Stimulated activated memory B cell treated with anti-CD40 and anti-IgM and Interleukin-4, amounts not matched to agents 10 μg/mL and 1 μg/mL and 100 μg/mL, for 72 hours (primary cell): ENCODE measurements around the gene SPATA17.
"Not testable (repeated sequence)": the region's sequence is repeated elsewhere in the genome, so short reads cannot be mapped to it uniquely, and the experiment has no call there.

ENCODE experiments used
- ATAC-seq: fragments of 150-1000 bp; cut with Tn5 transposase; 2 replicates; pipeline ENCODE4 v1.10.0; 2021
- H3K27ac Mint-ChIP-seq: one replicate; pipeline ENCODE4 v1.8.0; 2022; ENCODE audit warnings: mild to moderate bottlenecking, mixed read lengths
- H3K27me3 Mint-ChIP-seq: one replicate; pipeline ENCODE4 v1.8.0; 2022; ENCODE audit warnings: mixed read lengths
- H3K36me3 Mint-ChIP-seq: one replicate; pipeline ENCODE4 v1.8.0; 2022; ENCODE audit warnings: mixed read lengths
- H3K4me1 Mint-ChIP-seq: one replicate; pipeline ENCODE4 v1.8.0; 2022; ENCODE audit warnings: mixed read lengths
- H3K4me3 Mint-ChIP-seq: one replicate; pipeline ENCODE4 v1.8.0; 2022; ENCODE audit warnings: mild to moderate bottlenecking, moderate library complexity, mixed read lengths
- H3K9me3 Mint-ChIP-seq: one replicate; pipeline ENCODE4 v1.8.0; 2022; ENCODE audit warnings: mixed read lengths

SPATA17 gene

DNA sequence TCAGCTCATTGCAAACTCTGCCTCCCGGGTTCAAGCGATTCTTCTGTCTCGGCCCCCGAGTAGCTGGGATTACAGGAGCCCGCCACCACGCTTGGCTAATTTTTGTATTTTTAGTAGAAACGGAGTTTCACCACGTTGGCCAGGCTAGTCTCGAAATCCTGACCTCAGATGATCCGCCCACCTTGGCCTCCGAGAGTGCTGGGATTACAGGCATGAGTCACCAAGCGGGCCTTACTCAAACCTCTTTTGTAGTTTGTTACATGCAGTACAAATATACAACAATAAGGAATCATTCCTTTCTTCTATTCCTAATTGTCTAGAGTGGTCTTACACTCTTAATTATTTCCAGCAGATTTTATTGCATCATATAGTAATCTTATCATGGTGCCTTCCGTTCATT lies 16.6 kb downstream of the SPATA17 start:
- H3K4me1 Mint-ChIP-seq, result no peaks in the 10 kb centered on the region
- peaks cover 8% of the 10 kb centered on the region for H3K27me3 Mint-ChIP-seq
- no peaks in the 10 kb centered on the region for H3K36me3 Mint-ChIP-seq
- ATAC-seq, result no peak
- no peak overlapping the region for H3K27ac Mint-ChIP-seq
- no peaks in the 10 kb centered on the region for H3K9me3 Mint-ChIP-seq
- H3K4me3 Mint-ChIP-seq, result no peak overlapping the region

DNA sequence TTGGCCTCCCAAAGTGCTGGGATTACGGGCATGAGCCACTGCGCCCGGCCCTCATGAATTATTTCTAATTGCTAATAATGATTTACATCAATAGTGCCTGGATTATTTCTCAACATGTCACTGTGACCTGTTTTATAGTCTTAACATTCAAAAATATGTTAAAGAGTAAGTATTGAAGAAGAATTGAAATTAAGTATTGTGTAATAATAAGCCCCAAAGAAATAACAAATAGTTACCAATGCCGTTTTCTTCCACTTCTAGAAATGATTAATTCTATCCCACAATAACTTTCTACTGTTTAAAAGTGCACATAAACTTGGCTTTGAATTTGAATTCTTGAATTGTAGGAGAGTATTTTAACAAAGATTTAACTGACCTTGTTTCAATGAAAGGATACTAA lies 19.5 kb downstream of the SPATA17 start:
- Mint-ChIP-seq H3K9me3 (no peaks in the 10 kb centered on the region), H3K4me3 (no peak overlapping the region), H3K27ac (no peak overlapping the region), H3K27me3 (no peaks in the 10 kb centered on the region), H3K4me1 (no peaks in the 10 kb centered on the region), H3K36me3 (no peaks in the 10 kb centered on the region)
- ATAC-seq, result no peak

DNA sequence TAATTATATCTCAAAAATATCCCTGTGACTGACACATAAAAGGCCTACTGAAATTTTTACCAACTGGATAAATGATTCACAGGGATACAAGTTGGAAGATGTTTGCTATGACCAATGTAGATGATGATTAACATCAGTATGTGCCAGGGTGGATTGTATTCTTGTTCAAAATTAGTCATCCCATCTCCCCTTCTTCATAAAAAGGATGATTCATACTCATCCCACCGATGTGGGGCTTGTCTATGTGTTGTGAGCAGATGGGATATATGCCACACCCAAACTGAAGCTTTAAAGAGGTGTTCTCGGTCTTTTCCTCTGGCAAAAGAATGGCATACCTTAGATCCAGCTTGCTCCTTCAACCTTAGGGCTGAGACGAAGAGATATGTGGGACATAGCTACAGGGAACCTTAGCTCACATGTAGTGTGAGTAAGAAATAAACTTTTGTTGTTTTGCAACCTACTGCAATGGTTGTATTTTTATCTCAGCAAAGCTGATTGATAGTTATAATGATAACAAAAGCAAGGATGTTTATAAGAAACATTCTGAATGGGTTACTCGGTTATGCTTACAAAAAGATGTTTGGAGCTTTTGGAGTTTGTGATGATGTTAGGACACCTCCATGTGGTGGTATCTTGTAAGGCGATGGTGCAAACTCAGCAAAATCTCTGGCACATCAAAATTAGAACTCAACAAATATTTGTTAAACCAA lies 29.4 kb downstream of the SPATA17 start:
- H3K4me3 Mint-ChIP-seq, result no peak overlapping the region
- no peaks in the 10 kb centered on the region for H3K27me3 Mint-ChIP-seq
- no peak for ATAC-seq
- H3K27ac Mint-ChIP-seq, result no peak overlapping the region
- no peaks in the 10 kb centered on the region for H3K9me3 Mint-ChIP-seq
- H3K4me1 Mint-ChIP-seq, result no peaks in the 10 kb centered on the region
- no peaks in the 10 kb centered on the region for H3K36me3 Mint-ChIP-seq

DNA sequence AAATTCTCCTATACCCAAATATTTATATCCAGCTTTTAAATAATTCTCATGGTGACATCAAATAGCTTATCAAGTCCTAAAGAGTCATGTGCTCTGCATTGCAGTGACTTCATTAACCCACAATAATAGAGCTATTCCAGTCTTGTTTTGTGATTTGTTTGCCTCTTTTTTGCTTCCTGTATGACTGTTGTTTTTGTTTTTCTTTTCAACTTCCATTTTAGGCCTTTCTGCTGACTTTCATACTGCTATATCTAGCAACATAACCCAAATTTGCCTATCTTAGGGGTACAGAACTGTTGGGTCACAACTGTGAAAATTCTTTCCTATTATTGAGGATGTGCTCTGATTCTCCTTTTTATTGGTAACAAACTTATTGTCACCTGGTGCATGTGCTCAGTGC lies 30.3 kb downstream of the SPATA17 start:
- Mint-ChIP-seq H3K27me3 (no peaks in the 10 kb centered on the region), H3K4me3 (no peak overlapping the region), H3K9me3 (no peaks in the 10 kb centered on the region), H3K27ac (no peak overlapping the region), H3K36me3 (no peaks in the 10 kb centered on the region), H3K4me1 (no peaks in the 10 kb centered on the region)
- no peak for ATAC-seq

DNA sequence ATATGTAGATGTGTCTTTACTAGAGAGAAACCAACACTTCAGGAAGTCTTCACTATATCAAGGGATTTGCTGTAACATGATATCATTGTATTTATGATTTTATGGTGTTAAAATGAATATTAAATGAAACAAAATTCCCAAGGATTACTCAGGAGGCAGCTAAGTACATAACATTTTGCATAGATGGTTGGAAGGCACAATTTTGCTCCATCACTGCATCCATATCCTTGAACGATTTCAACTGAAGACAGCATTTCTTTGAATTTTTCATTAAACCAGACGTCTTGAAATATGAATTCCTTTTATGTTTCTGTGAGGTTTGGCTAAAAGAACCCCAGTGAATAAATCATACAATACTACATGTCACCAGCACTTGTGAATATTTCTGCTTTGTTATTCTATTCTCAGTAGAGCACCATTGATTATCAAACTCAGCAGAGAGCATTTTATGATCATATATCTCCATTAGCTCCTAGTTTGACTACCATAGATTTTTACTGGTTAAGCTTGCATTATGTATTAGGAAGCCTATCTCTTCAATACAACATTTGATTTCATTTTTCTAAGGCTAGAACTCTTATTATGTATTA lies 37.3 kb downstream of the SPATA17 start:
- Mint-ChIP-seq H3K4me1 (peaks cover 4% of the 10 kb centered on the region), H3K4me3 (no peak overlapping the region), H3K27ac (no peak overlapping the region), H3K36me3 (no peaks in the 10 kb centered on the region), H3K9me3 (no peaks in the 10 kb centered on the region), H3K27me3 (no peaks in the 10 kb centered on the region)
- ATAC-seq, result no peak

DNA sequence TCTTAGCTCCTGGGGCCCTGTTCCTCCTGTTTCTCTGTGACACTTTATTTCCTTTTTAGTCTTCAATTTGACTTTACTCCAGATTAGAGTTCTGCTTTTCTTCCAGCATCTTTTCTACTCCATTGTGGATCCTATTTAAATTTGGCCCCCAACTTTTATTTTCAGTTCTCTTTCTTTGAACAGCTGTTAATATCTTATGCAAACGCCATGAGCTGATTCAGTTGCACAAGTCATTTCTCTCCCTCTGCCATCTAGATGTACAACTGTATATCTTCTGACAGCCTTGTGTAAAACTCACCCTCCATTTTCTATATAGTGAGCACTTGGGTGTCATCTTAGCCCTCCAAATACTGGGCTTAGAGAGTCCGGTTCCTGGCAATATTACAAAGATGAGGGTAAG lies 42.2 kb downstream of the SPATA17 start:
- no peak overlapping the region for H3K27ac Mint-ChIP-seq
- peaks cover 10% of the 10 kb centered on the region for H3K4me1 Mint-ChIP-seq
- H3K4me3 Mint-ChIP-seq, result no peak overlapping the region
- ATAC-seq, result peak; percentile 27
- peaks cover 8% of the 10 kb centered on the region for H3K27me3 Mint-ChIP-seq
- no peaks in the 10 kb centered on the region for H3K36me3 Mint-ChIP-seq
- no peaks in the 10 kb centered on the region for H3K9me3 Mint-ChIP-seq

DNA sequence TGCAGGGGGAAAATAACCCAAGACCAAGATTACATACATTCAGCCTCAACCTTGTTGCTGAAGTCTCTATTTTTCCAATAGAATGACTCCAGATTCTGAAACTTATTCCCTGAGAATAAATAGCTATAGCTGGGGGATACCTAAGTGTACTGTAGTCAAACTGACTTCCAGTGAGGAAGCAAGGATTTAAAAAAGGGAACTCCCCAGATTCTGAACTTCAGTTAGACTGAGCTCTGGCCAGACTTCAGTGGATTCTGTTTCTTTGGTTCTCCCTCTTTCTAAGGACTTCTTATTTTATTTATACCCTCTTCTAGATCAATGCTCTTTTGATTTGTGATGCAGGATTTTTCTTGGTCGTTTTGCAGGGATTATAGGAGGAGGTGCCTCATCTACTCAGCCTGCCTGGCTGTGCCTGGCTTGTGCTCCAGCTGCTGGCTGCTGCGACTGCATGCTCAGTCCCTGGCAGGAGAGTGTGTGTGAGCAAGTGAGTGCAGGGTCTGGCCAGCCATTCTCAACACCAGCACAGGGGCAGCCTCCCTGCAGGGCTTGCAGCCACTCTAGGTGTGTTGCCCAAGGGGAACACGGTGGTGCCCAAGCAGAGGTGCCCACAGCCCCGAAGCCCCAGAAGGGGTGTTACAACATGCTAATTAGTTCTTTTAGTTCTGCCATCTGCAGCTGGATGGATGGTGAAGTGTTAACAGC lies 43.0 kb downstream of the SPATA17 start:
- Mint-ChIP-seq H3K27me3 (peaks cover 8% of the 10 kb centered on the region), H3K9me3 (no peaks in the 10 kb centered on the region), H3K36me3 (no peaks in the 10 kb centered on the region), H3K4me1 (peaks cover 10% of the 10 kb centered on the region), H3K4me3 (no peak overlapping the region), H3K27ac (no peak overlapping the region)
- peak; percentile 40 for ATAC-seq

DNA sequence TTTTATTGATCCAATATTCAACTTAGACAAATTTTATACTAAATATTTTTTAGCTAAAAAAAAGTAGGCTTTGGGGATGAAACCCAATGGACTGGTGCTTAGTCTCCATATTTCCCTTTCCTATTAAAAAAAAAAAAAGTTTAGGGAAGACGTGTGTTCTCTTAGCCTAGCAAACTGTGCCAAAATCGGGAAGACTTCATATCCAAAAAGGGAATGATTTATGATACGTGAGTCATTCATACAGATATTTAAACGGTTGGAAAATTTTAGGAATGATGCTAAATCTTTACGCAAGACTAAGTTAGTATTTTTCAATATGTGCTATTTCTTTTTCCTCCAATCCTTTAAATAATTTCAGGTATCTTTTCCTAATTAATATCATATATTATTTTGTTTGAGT lies 50.7 kb downstream of the SPATA17 start:
- Mint-ChIP-seq H3K27ac (no peak overlapping the region), H3K4me1 (no peaks in the 10 kb centered on the region), H3K36me3 (no peaks in the 10 kb centered on the region), H3K9me3 (no peaks in the 10 kb centered on the region), H3K27me3 (no peaks in the 10 kb centered on the region), H3K4me3 (no peak overlapping the region)
- ATAC-seq, result no peak

DNA sequence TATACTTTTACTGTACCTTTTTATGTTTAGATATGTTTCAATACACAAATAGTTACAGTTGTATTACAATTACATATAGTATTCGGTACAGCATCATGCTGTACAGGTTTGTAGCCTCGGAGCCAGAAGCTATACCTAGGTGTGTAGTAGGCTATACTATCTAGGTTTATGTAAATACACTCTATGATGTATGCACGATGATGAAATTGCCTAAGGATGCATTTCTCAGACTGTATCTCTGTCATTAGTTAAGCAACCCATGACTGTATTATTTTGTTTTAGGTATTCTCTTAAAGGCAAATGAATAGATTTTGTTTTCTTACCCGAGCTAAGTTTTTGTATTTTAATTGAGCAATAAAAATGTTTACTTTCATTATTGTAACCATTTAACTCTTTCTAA lies 56.4 kb downstream of the SPATA17 start:
- no peaks in the 10 kb centered on the region for H3K27me3 Mint-ChIP-seq
- H3K9me3 Mint-ChIP-seq, result no peaks in the 10 kb centered on the region
- no peak for ATAC-seq
- H3K4me3 Mint-ChIP-seq, result no peak overlapping the region
- no peaks in the 10 kb centered on the region for H3K4me1 Mint-ChIP-seq
- H3K36me3 Mint-ChIP-seq, result no peaks in the 10 kb centered on the region
- H3K27ac Mint-ChIP-seq, result no peak overlapping the region

DNA sequence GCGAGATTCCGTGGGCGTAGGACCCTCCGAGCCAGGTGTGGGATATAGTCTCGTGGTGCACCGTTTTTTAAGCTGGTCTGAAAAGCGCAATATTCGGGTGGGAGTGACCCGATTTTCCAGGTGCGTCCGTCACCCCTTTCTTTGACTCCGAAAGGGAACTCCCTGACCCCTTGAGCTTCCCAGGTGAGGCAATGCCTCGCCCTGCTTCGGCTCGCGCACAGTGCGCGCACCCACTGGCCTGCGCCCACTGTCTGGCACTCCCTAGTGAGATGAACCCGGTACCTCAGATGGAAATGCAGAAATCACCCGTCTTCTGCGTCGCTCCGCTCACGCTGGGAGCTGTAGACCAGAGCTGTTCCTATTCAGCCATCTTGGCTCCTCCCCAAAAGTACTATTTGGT lies 65.0 kb downstream of the SPATA17 start:
- not testable (repeated sequence) for H3K4me1 Mint-ChIP-seq, H3K27me3 Mint-ChIP-seq, ATAC-seq, H3K9me3 Mint-ChIP-seq, H3K4me3 Mint-ChIP-seq, H3K27ac Mint-ChIP-seq, H3K36me3 Mint-ChIP-seq

DNA sequence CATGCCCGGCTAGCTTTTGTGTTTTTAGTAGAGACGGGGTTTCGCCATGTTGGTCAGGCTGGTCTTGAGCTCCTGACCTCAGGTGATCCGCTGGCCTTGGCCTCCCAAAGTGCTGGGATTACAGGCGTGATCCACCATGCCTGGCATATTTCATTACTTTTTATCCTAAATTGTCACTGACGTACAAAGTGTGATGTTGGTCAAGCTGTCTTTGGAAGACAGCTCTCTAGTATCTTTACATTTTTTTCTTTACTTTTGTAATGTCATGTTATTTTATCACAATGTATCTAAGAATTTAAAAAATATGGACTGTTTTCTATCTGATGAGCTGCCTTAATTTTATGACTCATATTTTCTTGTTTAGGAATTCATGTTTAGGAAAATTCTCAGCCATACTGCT lies 72.2 kb downstream of the SPATA17 start:
- Mint-ChIP-seq H3K27ac (no peak overlapping the region), H3K36me3 (no peaks in the 10 kb centered on the region), H3K4me3 (no peak overlapping the region), H3K9me3 (no peaks in the 10 kb centered on the region), H3K27me3 (no peaks in the 10 kb centered on the region), H3K4me1 (no peaks in the 10 kb centered on the region)
- no peak for ATAC-seq

DNA sequence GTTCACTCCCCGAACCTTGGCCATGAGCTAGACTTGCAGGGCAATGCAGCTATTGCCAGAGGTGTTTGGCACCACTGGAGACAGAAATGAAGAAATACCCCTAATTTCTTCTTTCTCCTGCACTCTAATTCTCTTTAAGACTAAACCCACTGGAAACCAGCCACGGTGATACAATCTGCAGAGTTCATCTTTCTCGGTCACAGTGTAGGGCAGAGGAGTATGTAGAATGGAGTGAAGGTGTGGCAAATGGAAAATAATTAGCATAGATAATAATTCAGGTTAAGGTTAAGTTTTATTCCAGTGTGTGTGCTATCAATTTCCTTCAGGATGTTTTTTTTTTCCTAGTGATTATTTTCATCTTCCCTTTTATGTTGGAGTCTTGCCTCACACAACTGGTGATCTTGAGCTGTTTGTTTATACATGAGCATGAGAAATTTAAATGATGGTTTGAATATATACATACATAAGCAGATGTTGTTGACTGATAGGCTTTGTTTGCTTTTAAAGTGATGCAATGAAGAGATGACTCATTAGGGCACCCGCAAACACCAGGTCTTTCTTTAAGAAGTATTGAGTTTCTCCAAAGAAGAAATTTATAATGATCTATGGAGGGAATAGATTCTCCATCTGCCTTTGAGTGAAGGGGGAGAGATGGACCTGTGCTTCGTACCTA lies 81.9 kb downstream of the SPATA17 start:
- no peaks in the 10 kb centered on the region for H3K36me3 Mint-ChIP-seq
- H3K27me3 Mint-ChIP-seq, result peaks cover 10% of the 10 kb centered on the region
- no peak overlapping the region for H3K27ac Mint-ChIP-seq
- H3K4me3 Mint-ChIP-seq, result no peak overlapping the region
- ATAC-seq, result no peak
- H3K9me3 Mint-ChIP-seq, result no peaks in the 10 kb centered on the region
- no peaks in the 10 kb centered on the region for H3K4me1 Mint-ChIP-seq

DNA sequence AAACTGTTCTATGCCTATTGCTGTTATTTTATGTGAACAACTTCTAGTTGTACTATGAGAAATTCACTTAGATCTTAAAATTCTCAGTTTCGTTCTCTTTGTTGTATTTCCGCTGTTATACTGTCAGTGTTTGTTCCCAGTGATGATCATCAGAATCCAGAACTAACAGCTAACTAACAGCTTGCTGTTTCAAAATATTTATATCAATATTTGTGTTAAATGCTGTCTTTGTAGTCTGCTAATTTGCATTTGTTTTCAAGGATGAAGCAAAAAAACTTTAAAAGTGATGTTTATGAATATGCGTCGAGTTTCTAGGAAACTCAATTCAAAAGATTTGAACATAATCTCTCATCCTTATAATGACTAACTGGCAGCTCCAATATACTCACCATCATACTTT lies 84.5 kb downstream of the SPATA17 start:
- H3K36me3 Mint-ChIP-seq, result no peaks in the 10 kb centered on the region
- H3K4me1 Mint-ChIP-seq, result no peaks in the 10 kb centered on the region
- H3K27me3 Mint-ChIP-seq, result peaks cover 10% of the 10 kb centered on the region
- no peak for ATAC-seq
- H3K4me3 Mint-ChIP-seq, result no peak overlapping the region
- peaks cover 5% of the 10 kb centered on the region for H3K9me3 Mint-ChIP-seq
- no peak overlapping the region for H3K27ac Mint-ChIP-seq

DNA sequence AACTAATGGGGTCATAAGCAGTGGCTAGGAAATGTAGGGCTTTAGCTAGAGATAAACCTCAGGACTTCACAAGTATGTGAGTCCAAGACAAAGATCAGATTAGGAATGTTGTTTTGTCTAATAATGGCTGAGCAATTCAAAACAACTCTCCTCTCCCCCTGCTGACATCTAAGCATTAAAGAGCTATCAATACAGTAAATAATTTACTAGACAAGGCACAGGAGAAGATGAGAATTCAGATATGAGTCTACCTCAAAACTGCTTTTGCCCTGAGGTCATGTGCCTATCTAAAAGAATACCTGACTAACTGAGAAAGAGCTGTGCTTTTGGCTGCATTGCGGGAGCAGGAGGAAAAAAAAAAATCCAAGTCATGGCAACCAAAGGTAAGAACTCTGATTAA lies 86.8 kb downstream of the SPATA17 start:
- Mint-ChIP-seq H3K4me3 (no peak overlapping the region), H3K4me1 (no peaks in the 10 kb centered on the region), H3K27me3 (peaks cover 3% of the 10 kb centered on the region), H3K27ac (no peak overlapping the region), H3K9me3 (peaks cover 5% of the 10 kb centered on the region), H3K36me3 (no peaks in the 10 kb centered on the region)
- no peak for ATAC-seq

DNA sequence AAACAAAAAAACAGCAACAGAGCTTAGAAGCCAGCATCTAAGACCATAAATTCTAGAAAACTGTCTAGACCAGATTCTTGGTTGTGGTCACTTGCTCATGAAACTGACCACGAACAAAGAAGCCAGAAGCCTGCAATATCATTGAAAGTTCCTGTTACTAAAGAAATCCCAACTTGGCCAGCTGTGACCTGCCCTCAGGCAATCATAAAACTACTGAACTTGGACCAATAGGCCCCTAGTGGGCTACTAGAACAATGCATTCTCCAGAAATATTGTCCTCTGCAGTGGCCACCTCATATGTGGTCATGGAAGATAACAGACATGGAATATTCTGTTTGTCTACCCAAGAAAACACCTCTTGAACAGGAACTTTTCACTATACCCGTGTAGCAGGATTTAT lies 87.7 kb downstream of the SPATA17 start:
- Mint-ChIP-seq H3K4me1 (no peaks in the 10 kb centered on the region), H3K4me3 (no peak overlapping the region), H3K9me3 (peaks cover 5% of the 10 kb centered on the region), H3K36me3 (no peaks in the 10 kb centered on the region), H3K27ac (no peak overlapping the region), H3K27me3 (no peaks in the 10 kb centered on the region)
- ATAC-seq, result no peak

DNA sequence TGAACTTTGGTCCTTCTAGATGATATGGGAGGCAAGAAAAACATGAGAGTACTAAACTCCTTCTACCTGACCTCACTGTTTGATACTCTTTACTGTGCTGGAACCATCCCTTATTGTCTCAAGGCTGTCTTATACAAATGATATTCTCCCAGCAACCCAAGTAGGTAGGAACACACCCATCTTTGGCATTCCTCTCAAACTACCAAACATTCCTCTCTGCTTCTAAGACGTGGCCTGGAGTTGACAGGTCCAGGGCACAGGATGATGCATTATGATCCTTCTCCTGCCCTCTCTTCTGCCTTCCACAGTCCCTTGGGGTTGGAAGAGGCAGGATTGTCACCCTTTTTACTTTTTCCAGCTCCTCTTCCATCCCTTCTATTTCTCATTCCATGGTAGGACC lies 90.5 kb downstream of the SPATA17 start:
- H3K27ac Mint-ChIP-seq, result no peak overlapping the region
- no peak overlapping the region for H3K4me3 Mint-ChIP-seq
- no peaks in the 10 kb centered on the region for H3K4me1 Mint-ChIP-seq
- H3K9me3 Mint-ChIP-seq, result peaks cover 5% of the 10 kb centered on the region
- no peak for ATAC-seq
- H3K36me3 Mint-ChIP-seq, result no peaks in the 10 kb centered on the region
- H3K27me3 Mint-ChIP-seq, result no peaks in the 10 kb centered on the region
